GM19372 (cell line): ENCODE data around the gene MYPOP.
"Not testable (repeated sequence)": the region's sequence is repeated elsewhere in the genome, so short reads cannot be mapped to it uniquely, and the experiment has no call there.

ENCODE experiments used
- ATAC-seq: cut with Tn5 transposase; IDR thresholded peaks from one replicate; pipeline ENCODE4 v1.9.1; 2021; ENCODE audit warnings: mild to moderate bottlenecking, low read depth, moderate library complexity; ENCODE audit not compliant: unreplicated experiment

MYPOP gene

GRCh38 chr19:45908956-45909355, 6.5 kb upstream of the MYPOP start:
- ATAC-seq: no peak

GRCh38 chr19:45906221-45906620, 3.8 kb upstream of the MYPOP start:
- no peak for ATAC-seq

DNA sequence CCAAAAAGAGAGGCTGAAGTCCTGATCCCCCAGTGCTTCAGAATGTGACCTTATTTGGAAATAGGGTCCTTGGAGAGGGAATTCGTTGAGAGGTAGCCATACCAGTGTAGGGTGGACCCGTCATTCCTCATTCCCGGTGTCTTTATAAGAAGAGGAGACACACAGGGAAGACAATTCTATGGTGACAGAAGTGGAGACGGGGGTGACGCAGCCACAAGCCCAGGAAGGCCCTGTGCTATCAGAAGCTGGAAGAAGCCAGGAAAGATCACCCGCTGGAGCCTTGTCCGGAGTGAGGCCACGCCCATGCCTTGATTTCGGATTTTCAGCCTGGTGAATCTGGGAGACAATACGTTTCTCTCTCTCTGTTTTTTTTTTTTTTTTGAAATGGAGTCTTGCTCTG, 2.6 kb upstream of the MYPOP start:
- no peak for ATAC-seq

- peak; percentile 93 for ATAC-seq
Observed at GRCh38 chr19:45902651-45903625, 525 bp upstream of the MYPOP start.

DNA sequence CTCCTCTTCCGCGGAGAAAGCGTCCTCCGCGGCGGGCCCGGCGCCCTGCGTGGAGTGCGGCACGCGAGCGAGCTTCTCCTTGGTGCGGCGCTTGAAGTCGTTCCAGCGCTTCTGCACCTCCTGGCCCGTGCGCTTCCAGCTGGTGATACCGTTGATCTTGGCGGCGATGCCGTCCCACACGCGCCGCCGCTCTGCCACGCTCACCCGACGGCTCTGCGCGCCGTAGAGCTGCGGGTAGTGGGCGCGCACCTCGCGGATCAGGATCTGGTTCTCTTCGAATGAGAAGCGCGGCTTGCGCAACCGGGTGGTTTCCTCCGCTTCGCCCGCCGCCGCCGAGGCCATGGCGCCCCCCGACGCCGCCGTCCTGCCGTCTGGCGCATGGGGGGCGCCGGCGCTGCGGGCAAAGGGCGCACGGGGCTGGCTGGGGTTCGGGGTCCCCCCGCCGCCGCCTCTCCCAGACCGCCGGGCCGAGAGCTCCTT, 941 bp downstream of the MYPOP start:
- no peak for ATAC-seq

- ATAC-seq: no peak
Observed at GRCh38 chr19:45900738-45901431, 1.5 kb downstream of the MYPOP start.

DNA sequence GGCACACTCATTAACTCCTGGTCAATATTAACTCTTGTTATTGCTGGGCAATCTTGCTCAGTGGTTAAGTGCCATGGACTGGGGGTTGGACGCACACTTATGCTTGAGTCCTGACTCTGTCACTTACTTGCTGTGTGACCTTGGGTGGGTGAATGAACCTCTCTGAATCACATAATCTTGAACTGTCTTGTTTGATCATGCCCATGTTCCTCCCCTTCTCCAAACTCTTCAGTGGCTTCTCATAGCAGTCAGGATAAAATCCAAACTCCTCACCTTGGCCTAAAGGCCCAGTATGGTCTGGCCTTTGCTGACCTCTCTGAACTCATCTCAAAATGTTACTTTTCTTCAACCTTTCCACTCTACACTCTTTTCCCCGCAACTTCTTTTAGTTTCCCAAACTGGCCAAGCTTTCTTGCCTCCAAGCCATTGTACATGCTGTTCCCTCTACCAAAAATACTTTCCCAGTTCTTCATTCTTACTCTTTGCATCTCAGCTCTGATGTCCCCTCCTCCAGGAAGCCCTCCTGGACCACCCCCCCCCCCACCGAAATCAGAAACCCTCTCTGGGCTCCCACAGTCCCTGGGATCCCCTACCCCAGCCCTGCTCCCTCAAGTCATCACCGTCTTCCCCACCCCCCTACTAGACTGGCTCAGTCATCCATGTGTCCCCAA, 2.4 kb downstream of the MYPOP start:
- ATAC-seq: no peak

DNA sequence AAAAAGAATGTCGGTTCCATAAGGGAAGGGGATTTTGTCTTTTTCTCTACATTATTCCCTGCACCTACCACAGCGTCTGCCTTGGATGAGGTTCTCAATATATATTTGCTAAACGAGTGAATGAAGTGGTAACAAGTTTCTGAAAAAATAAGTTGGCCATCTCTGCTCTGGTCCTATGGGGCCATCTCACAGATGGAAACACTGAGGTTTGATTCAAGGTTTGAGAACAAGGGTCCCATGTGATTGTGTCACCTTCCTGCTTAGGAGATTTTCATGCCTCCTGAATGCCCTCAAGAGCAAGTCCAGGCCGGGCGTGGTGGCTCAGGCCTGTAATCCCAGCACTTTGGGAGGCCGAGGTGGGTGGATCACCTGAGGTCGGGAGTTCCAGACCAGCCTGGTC, 3.2 kb downstream of the MYPOP start:
- no peak for ATAC-seq

- no peak for ATAC-seq
Observed at GRCh38 chr19:45897261-45897812, 5.1 kb downstream of the MYPOP start.

DNA sequence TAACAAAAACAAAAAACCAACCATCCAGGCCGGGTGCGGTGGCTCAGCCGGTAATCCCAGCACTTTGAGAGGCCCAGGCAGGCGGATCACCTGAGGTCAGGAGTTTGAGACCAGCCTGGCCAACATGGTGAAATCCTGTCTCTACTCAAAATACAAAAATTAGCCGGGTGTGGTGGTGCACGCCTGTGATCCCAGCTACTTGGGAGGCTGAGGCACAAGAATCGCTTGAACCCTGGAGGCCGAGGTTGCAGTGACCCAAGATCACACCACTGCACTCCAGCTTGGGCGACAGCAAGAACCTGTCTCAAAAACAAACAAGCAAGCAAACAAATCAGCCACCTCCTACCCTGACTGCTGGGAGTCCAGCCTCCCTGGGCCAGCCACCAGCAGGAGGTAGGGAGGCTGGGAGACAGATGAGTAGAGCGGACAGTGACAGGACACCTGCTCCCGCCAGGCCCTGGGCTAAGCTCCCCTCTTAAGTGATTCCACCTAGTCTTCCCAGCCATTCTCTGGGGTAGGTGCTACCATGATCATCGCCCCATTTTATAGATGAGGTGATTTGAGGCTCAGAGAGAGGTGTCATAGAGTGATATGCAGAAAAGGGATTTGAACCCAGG, 6.3 kb downstream of the MYPOP start:
- ATAC-seq: not testable (repeated sequence)

DNA sequence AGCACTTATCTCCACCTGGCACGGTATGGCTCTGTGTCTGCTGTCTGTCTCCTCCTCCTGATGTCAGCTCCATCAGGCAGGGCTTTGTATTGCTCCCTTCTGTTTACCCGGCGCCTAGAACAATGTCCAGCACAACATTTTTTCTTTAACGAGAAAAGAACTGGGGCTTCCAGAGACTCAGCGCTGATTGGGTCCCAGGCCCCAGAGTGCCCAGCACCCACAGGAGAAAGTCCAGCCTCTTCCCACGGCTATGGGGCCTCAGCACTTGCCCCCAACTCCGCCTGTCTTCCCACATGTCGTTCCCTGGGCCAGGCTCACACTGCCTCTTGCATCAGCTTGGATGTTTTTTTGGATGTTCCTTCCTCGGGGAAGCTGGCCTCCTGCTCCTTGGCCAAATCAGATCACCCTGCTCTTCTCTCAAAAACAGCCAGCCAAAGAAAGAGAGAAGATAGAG, 6.9 kb downstream of the MYPOP start:
- no peak for ATAC-seq

- ATAC-seq: no peak
Observed at GRCh38 chr19:45890877-45891276, 11.5 kb downstream of the MYPOP start.

DNA sequence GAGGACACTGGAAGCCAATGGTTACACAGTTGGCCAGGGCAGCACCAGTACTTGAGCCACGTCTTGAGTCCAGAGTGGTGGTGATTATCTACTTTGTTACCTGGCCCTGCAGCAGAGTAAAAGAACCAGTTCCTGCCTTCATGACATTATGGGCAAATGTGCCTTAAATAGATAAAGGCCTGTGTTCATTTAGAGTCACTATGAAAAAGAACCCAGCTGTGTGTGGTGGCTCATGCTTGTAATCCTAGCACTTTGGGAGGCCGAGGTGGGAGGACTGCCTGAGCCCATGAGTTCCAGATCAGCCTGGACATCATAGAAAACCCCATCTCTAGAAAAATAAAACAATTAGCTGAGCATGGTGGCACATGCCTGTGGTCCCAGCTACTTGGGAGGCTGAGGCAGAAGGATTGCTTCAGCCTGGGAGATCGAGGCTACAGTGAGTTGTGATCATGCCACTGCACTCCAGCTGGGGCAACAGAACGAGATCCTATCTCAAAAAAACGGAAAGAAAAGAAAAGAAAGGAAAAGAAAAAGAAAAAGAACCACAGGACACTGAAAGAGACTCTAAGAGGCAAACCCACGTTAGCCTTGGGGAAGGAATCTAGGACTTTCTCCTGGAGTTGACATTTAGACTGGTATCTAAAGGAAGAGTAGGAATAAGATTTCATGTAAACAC, 13.1 kb downstream of the MYPOP start:
- no peak for ATAC-seq

GRCh38 chr19:45887200-45887710, 15.2 kb downstream of the MYPOP start:
- ATAC-seq: no peak

DNA sequence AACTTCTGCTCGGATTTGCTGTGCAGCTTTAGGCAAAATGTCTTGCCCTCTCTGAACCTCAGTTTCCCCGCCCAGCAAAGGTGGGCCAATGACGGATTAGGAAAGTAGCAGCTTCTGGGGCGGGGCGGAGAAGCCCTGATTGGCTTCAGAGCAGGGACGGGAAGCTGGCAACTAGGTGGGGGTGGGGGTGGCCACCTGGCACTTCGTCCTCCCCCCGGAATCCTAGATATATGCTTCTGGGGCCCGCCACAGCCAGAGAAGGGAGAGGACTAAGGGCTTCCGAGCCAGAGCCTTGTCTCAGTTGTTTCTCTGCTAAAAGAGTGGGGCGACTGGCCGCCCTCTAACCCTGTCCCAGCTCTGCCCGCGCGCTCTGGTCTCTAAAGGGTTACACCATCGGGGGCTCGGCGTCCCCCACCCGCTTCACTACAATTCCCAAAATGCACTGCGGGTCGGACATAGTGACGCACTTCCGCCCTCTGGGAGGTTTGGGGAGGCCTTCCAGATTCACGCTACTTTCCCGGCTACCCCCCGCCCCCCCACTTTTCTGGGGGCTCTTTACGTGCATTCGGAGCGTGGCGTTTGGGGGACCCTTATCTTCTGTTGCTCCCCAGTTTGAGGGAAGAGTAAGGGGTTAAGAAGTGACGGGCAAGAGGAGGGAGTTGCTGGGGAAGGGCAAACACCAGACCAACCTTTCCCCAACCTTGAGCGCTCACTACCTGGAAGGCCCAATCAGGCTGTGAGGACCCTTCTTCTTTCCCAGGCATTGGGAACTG, 15.8 kb downstream of the MYPOP start:
- peak; percentile 49 for ATAC-seq

- peak; percentile 43 for ATAC-seq
Observed at GRCh38 chr19:45885556-45886426, 16.6 kb downstream of the MYPOP start, which contains the start of gene IRF2BP1. TSS of gene IRF2BP1 (minus strand) at chr19:45886141. CDS start at chr19:45885774, 367 bp downstream.

GRCh38 chr19:45884682-45885555, 17.5 kb downstream of the MYPOP start:
- ATAC-seq: no peak
